K562 (cell line): Measurements from ENCODE around the gene ITSN1.

Experiments
- ATF7 ChIP-seq: fragments of 450-650 bp; IDR thresholded peaks from 2 replicates; pipeline ENCODE4 v1.7.1; 2014; ENCODE audit warnings: mild to moderate bottlenecking, moderate library complexity
- BHLHE40 ChIP-seq: IDR thresholded peaks from 2 replicates; pipeline ENCODE4 v1.6.1; 2011; ENCODE audit warnings: low read length, improper control_type of control experiment
- BRF1 ChIP-seq: IDR thresholded peaks from 3 replicates; pipeline ENCODE4 v1.6.1; 2011; ENCODE audit warnings: borderline replicate concordance, mild to moderate bottlenecking; ENCODE audit not compliant: insufficient read length; ENCODE audit errors: extremely low read depth
- CTCF ChIP-seq, 3 experiments: IDR thresholded peaks in 2 of 3; conservative IDR thresholded peaks in 1 of 3; 2 replicates each; pipeline ENCODE4 v1.5.1; 2011 to 2012; ENCODE audit warnings: low read length in 3 of 3, mild to moderate bottlenecking in 3 of 3, control low read depth in 2 of 3, improper control_type of control experiment in 1 of 3, inconsistent platforms in 1 of 3, low read depth in 1 of 3, mixed read lengths in 1 of 3, moderate library complexity in 1 of 3; ENCODE audit not compliant: insufficient read depth in 2 of 3
- ELF4 ChIP-seq: fragments of 450-650 bp; formaldehyde crosslinking; IDR thresholded peaks from 2 replicates; pipeline ENCODE4 v1.4.0; 2022; ENCODE audit warnings: missing genetic modification characterization
- EP300 ChIP-seq: IDR thresholded peaks from 2 replicates; pipeline ENCODE4 v1.6.1; 2012; ENCODE audit warnings: low read length, improper control_type of control experiment
- EZH2 ChIP-seq: IDR thresholded peaks from 2 replicates; pipeline ENCODE4 v1.6.1; 2012; ENCODE audit warnings: low read depth, mild to moderate bottlenecking, inconsistent platforms, low read length, borderline replicate concordance
- MAFF ChIP-seq: IDR thresholded peaks from 2 replicates; pipeline ENCODE4 v1.6.1; 2012; ENCODE audit warnings: low read length, improper control_type of control experiment
- MYC ChIP-seq, 2 experiments: fragments of 250-450 bp in 1 of 2; sonication (Bioruptor Pico) in 1 of 2; IDR thresholded peaks; 2 replicates each; pipeline versions ENCODE4 v1.5.1 to v1.6.1; 2012 to 2021; ENCODE audit warnings: low read depth in 2 of 2, borderline replicate concordance in 1 of 2, improper control_type of control experiment in 1 of 2, low read length in 1 of 2, mild to moderate bottlenecking in 1 of 2, moderate library complexity in 1 of 2
- PCBP2 ChIP-seq: fragments of 200-400 bp; formaldehyde crosslinking; IDR thresholded peaks from 2 replicates; pipeline ENCODE4 v1.6.1; 2018; ENCODE audit warnings: low read length, low read depth, mild to moderate bottlenecking, moderate library complexity; ENCODE audit not compliant: poor library complexity, severe bottlenecking
- PHF21A ChIP-seq: fragments of 450-650 bp; IDR thresholded peaks from 2 replicates; pipeline ENCODE4 v1.6.1; 2017; ENCODE audit warnings: low read depth, borderline replicate concordance
- SMARCA5 ChIP-seq: fragments of 450-650 bp; IDR thresholded peaks from 2 replicates; pipeline ENCODE4 v1.6.1; 2016
- SREBF2 ChIP-seq: sonication (generic); formaldehyde crosslinking; IDR thresholded peaks from 2 replicates; pipeline ENCODE4 v1.4.0; 2020; ENCODE audit warnings: mild to moderate bottlenecking, missing genetic modification reagents
- ZNF76 ChIP-seq: fragments of 250-450 bp; sonication (Bioruptor Pico); IDR thresholded peaks from 2 replicates; pipeline ENCODE4 v1.4.0; 2020; ENCODE audit warnings: mild to moderate bottlenecking, moderate library complexity, borderline replicate concordance

DNA sequence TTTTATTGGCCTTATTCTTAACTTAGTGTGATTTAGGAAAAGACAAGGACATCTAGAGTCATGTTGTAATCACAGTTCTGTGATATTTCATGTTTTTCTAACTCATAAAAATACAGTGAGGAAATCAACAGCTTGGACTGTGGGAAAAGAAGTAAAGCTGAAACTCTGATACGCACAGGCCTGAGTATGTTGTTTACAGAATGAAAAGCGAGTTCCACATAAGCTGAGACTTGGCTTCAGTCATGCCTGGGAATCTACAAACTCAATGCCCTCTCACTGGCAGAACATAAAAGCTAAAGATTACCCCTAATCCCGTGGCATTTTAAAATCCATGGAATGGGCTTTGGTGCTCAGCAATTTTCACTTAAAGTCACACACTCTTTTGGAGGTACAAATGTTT is 296.9 kb downstream of the ITSN1 start:
- no peak for TF ChIP-seq CTCF (IDR thresholded peaks at IDR 0.05 in 2 of 3, conservative IDR thresholded peaks at IDR 0.05 in 1 of 3; ENCODE audit: insufficient read depth in 2 of 3, low read depth in 1 of 3, low read length in 3 of 3)
- TF ChIP-seq ATF7 = no peak
- TF ChIP-seq MAFF = no peak
- no peak for TF ChIP-seq ZNF76 (CRISPR knock-in tag)
- TF ChIP-seq EZH2 = no peak
- no peak for TF ChIP-seq PCBP2
- no peak for TF ChIP-seq SREBF2 (CRISPR knock-in tag)
- no peak for TF ChIP-seq BRF1
- no peak for TF ChIP-seq MYC (IDR thresholded peaks at IDR 0.05; ENCODE audit: low read depth, low read length)
- no peak for TF ChIP-seq MYC (CRISPR knock-in tag; IDR thresholded peaks at IDR 0.05; ENCODE audit: borderline replicate concordance, low read depth)
- no peak for TF ChIP-seq PHF21A
- no peak for TF ChIP-seq EP300
- no peak for TF ChIP-seq SMARCA5
- no peak for TF ChIP-seq ELF4 (CRISPR knock-in tag)
- no peak for TF ChIP-seq BHLHE40
